COLO829 (cell line): ENCODE measurements around the gene LASP1.

ENCODE experiments used
- DNase-seq: peaks from one replicate; pipeline ENCODE4 v3.0.0; 2012; ENCODE audit warnings: low spot score

Gene LASP1

DNA sequence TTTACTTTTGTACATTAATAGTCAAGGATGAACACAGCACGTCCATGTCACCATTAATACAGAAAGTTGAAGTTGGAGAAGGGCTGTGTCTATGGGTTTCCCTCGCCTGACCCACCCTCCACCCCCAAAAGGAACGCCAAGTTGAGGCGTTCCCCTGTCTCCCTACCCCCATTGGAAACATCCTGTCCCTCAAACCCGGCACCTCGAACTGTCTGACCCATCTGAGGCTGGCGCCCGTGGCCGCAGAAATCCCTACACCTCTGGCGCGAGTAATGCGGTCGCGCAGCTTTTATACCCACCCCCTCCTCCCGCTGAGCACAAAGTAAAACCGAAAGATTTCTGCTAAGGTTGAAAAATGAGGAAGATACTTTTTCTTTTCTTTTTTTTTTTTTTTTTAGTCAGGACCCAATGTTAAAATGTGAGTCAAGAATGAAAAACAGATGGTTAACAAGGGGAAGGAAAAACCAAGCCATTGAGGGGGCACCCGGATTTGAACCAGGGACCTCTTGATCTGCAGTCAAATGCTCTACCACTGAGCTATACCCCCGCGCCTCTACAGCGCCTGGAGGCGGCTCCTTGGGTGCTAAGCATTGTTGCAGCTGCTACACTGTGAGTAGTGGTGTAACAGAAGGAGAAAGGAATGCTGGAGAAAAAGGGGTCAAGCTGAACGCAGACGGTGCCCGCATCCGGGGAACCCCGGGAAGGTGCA is 887 bp upstream of the LASP1 start:
- DNase-seq = peak; percentile 90

DNA sequence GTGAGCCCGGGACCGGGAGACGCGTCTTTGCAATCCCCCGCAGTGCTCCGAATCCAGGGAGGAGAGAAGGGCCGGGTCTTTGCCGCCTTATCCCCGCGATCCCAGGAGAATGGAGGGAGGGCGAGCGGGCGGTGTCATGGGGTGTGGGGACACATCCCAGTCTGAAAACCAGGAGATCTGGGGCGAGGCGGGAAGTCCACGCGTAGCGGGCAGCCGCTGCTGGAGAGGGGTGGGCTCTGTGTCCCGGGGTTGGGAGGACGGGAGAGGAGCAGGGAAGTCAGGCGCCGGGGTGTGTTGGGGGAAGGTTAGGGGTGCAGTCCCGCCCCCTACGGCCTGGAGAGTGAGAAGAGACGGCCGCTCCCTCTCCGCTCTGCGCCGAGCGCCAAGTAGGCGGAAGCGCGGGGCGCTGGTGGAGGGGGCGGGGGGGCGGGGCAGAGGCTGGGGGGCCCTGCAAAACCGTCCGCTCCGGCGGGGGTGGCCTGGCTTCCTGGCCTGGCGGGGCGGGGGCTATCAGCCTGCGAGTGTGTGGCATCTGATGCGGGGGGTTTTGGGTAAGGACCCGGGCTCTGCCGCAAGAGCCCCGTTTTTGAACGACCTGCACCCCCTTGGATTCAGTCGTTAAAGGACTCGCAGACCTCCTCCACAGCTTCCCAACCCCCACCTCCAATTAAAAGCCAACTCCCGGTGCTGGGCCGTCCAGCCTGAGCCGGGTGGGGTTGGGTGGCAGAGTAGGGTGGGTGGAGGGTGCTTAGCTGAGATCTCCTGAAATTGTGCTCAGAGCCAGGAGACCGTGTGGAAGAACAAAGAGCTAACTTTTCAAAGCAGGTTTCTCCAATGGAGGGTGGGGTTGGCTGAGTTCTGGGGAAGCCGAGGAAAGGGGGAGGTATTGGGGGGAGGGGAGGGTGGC is 654 bp downstream of the LASP1 start:
- no peak for DNase-seq

DNA sequence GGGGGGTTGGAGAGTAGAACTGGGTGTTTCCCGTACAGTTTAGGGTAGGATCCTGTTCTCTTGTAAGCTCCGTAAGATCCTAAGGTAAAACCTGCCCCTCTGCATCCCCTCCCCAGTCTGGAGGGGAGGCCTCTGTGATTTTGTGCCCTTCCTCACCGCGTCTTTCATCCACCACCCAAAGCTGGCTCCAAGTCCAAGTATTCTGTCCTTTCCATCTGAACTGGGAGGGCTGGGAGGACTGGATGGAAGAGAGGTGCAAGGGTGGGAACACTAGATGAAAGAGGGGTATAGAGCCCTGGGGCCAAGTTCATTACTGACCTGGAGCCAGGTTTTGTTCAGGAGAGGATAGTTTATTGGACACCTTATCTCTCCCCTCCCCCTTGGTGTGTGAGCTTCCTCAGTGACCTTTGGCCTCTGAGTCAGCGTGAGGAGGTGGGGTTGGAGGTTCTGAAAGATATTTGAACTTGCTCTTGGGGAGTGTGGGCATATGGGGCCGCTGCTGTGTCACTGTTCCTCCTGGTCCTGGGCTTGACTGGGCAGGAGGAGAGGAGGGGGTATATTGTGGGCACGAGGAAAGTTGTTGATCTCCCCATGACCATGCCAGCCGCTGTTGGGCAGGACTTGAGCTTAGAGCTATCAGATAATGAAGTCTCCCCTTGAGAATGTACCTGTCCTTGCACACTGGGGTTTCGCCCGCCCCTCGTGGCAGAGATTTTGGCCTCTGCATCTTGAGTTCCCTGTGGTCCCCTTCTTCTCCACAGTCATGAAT is 1.6 kb downstream of the LASP1 start:
- DNase-seq = peak; percentile 71

DNA sequence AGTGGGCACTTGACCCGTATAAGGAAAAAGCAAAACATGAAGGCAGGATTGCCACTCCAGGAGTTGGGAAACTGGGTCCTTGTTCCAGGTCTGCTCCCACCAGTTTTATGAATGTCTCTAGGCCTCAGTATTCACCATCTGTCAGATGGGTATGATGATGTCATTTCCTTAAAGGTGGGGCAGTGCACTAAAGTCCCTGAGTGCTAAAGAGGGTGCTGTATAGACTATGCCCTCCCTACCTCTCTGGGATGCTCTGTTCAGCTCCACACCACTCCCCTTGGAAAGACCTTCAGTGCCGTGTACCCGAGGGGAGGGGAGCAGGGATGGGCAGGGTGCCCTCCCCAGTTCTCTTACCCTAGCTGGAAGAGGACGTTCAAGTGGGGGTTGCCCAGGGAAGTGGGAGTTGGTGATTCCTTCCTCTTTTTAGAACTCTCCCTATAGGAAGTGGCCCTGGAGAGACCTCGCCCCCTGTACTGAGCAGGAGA is 2.2 kb downstream of the LASP1 start:
- no peak for DNase-seq

DNA sequence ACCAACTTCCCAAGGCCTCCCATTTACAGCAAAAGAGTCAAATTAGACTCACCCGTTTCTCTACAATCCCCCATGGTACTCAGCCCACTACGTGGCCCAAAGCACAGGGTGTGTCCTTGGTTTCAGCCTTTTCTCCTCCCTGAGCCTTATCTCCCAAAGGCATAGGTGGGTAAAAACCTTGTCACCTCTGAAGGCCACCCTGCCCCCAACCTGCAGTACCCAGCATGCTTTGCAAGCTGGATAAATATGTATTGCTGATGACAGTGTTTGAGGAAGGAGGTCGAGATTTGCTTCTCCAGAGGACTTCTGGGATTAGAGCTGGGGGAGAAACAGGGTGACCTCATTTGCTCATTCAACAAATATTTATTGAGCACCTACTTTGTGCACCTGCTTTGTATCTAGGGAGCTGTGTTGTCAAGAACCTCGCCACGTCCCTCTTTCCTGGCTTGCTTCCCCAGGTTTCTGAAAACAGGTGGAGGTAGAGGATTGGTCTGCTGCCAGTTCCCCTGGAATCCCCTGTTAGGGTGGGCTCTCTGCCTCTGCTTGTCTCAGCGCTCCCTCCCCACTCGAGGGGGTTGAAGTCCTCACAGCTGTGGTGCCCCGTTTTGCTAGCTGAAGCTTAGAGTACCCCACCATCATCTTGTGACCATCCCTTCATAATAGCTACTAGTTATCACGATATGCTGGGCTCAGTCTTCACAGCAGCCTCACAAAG is 3.0 kb downstream of the LASP1 start:
- DNase-seq = no peak

DNA sequence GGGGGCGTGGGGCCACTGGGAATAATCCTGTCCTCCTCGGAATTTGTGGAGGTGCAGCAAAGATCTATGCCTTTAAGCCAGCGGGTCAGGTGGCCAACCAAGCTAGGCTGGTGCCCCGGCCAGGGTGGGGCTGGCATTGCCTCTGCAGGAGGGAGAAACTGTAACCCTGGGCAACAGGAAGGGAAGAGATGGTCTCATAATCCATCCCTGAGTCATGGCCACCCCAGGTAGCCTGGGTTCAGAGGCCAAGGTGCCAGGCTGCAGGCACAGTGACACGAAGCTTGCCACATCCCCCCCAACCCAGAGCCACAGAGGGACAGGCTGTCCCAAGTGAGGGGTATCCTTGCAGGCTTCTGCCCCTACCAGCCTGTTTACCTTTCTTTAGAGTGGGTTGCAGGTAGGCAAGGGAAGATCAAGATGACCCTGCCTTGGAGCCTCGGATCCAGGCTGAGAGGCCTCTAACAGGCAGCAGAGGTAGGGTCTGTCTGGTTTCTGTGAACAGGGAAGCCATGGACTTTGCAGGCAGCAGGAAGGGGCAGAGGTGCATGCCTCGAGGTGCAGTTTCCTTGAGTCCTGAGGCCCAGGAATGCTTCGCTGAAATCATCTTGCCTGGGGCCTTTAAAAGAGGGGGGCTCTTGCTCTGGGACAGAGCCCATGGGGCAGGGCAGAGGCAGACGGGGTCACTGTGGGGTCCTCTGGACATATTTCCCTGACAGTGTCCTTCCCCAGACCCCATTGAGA is 4.0 kb downstream of the LASP1 start:
- no peak for DNase-seq

DNA sequence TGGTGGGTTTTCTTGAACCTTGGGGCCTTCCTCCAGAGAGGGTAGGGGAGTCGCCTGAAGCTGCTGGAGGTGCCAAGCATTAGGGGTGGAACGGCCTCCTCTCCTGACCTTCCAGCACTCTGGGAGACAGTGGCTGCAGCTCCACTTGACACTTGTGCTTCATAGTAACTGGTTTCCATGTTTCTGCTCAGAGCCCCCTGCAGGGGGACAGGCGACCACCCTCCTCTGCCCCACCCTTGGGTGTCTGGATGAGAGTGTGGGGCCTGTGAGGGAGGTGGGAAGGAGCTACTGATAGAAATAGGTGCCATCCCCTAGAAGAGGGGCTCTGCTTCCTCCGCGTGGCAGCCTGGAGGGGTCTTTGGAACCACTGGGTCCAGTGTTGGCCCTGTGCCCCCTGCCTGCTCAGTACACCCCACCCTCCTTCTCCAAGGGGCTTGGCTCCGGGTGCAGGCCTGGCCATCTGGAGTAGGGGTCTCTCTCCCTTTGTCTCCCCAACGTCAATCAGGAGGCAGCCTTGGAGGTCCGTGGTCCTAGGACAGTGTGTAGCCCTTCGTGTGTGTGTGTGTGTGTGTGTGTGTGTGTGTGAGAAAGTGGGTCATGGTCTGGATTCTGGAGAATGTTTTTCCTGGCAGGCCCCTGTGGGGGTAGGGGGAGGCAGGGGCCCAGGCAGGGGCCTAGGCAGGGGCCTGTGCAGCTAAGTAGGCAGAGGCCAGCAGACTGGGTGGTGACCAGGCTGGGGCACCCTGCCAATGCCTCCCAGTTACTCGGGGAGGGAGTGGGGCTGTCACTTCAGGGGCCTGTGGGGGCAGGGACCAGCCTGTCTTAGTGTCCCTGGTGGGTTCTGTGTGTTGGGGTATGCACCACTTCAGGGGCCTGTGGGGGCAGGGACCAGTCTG is 4.9 kb downstream of the LASP1 start:
- DNase-seq = no peak

DNA sequence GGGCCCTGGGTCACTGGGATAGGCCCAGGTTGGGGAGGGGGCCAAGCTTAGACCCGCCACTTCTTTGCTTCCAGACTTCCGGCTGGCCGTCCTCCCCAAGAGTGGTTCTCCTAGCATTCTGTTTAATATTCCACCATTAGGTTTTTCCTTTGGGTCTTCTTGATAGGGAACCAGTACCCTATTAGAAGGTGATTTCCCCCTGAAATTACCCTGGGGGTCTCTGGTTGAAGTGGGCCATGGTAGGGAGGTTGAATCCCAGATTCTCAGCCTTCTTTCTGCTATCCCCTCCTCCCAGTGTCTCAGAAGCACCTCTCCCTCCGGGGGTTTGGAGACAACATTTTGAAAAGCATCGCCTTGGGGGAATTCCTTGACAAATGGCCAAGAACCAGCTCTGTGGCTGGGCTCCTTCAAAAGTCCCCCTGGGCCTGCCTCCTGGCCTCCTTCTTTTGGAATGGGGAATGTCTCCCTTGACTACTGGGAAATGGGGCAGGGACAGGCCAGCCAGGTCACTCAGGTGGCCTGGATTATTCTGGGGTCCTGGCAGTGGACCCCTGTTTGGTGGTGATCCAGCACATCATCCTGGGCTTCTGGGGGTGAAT is 5.7 kb downstream of the LASP1 start:
- DNase-seq = no peak

DNA sequence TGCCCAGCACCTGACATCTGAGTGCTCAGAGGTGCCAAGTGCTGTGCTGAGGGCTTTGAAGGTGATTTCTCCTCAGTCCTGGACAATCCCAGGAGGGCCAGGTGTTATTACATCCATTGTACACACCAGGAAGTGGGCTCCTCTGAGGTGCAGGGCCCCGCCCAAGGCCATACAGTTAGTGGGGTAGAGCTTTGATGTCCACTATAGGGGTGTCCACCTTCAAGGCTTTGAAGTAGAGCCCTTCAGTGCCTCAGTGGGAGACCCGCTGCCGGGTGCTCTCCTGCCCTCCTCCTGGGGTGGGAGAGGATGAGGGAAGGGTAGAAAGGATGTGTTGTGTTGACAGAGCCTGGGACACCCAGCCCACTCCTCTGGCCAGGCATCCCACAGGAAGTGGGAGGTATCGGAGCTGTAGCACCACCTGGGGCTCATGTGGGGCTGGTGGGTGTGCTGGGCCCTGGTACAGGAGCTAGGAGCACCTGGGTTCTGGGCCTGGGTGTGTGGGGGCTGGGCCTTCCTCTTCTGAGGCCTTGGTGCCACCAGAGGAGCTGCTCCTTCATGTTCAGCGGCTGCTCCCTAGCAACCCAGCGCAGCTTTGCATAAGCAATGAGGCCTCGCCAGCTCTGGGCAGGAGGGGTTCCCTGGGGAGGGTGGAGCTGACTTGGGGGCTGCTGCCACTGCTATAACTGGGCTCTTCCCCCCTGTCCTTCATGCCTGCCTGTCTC is 7.4 kb downstream of the LASP1 start:
- DNase-seq = no peak

DNA sequence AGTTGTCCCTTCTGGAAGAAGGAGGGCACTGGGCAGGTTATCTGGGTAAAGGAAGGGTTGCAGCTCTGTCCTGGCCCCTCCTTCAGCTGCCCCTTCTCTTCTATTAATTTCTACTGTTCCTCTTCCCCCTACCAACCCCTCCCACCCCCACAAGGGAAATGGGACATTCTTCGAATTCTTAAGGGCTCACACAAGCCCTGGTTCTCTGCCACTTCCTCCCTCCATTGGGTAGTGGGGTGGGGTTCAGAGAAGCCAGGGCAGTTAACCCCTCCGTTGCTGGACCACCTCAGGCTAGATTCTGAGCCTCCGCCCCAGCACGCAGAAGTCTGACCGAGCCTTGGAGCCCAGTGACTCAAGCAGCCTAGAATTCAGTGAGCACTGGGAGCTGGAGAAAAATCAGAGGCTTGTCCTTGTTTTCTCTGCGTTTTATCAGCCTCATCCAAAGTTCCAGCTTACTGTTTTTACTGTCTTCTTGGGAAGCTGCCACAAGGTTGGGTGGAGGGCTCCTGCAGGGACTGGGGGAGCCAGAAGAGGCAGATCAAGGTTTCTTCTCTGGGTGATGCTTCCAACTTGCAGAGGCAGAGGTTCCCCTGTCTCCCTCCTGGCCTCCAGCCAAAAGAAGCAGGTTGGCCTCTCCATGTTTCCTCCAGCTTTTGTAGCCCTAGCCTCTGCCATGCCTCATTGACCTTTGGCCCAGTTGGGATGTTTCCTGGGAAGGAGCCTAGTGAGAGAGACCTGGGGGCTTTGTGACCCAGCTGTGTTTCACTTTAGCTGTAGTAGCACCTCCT is 10.2 kb downstream of the LASP1 start:
- DNase-seq = peak; percentile 48

DNA sequence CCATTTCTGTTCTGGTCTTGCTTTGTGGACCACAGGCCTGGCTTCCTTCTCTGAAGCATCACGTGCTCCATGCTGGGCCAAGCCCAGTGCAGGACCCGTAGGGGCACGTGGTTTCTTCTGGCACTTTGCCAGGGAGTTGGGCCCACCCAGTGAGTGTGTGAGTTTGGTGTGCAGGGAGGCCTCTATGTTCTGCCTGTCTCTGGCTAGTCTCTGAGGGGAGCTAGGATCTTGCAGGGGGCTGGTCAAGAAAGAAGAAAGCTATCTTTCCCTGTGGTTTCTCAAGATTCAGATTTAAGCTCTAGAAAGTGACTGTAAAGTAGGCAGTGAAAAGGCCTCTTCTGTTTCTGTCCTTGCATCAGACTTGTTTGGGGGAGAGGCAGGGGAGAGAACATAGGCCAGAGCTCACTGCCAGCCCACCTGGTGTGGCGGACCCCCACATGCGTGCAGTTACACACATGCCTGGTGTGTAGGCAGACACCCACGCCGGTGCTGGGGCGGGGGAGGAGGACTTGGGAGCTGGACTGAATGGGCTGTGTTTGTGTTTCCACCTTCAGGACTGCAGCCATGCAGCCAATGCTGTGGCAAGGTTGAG is 11.8 kb downstream of the LASP1 start:
- no peak for DNase-seq

DNA sequence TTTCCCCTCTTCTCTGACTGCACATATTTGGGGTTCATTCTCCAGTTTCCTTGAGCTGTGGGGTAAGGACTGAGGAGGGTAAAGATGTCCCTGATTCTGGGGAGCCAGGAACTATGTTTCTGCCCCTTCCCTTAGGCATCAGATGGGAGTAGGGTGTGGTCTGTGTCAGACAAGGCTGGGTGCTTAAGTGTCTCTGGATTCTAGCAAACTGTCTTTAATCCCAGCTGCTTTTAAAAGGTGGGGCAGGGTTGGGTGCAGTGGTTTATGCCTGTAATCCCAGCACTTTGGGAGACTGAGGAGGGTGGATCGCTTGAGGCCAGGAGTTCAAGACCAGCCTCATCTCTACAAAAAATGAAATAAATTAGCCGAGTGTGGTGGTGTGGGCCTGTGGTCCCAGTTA is 13.0 kb downstream of the LASP1 start:
- no peak for DNase-seq

DNA sequence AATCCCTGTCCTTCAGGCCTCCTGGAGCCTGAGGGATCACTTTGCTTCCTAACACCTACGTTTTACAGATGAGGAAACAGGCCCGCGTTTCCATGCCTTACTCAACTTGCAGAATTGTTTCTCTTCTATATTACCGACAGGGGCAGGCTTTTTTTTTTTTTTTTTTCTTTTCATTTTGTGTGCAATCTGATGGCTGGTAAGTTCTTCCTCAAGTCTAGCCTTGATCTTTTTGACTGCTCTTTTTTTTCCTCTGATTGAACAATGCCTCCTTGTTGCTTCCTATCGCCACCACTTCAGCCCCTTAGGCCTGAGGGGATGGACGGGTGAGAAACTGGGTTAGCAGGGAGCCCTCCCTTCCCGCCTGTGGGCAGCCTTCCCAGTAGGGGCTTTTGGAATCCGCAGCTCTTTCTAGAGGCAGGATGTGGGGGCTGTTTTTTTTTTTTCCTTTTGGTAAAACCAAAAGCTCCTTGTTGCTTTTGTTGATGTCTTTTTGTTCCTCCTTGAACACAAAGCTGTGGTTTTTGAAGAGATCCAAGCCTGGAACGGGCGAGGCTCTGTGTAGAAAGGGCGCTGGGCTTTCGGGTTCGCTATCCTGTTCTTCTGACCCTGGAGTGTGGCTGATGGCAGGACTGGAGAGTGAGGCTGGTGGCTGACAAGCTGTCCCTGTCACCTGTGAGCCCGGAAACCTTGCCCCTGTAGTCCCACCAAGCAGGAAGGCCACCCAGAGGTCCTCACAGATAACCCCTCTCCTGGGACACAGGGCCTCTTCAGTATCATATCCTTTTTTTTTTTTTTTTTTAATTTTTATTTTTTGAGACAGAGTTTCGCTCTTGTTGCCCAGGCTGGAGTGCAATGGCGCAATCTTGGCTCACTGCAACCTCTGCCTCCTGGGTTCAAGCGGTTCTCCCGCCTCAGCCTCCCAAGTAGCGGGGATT is 14.0 kb downstream of the LASP1 start:
- peak; percentile 81 for DNase-seq

DNA sequence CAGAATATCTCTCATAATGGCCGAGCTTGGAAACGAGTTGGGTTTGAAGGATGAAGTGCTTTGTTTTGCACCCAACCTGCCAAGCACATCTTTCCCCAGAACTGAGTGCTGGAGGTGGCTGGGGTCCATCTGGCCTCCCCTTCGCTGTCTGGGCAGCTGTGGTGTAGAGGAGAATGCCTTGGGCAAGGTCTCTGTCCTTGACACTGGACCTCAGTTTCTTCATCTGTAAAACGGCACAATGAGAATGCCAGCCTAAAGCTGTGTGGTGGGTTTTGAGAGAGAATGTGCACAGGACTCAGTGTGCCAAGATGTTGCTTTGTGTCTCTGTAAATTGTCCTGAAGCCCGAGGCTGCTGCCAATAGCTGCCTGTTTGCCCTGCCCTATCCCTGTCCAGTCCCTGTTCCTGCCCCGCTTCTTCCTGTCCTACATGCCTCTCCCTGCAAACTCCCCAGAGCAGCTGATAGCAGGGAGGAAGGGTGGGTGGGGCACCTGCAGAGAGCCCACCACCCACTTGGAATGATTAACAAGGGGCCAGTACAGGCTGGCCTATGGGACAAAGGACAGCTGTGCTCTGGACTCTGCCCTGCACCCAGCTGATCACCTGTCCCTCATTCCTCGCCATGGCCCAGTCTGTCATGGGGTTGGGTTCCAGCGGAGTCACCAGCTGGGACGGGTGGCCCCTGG is 15.3 kb downstream of the LASP1 start:
- no peak for DNase-seq

DNA sequence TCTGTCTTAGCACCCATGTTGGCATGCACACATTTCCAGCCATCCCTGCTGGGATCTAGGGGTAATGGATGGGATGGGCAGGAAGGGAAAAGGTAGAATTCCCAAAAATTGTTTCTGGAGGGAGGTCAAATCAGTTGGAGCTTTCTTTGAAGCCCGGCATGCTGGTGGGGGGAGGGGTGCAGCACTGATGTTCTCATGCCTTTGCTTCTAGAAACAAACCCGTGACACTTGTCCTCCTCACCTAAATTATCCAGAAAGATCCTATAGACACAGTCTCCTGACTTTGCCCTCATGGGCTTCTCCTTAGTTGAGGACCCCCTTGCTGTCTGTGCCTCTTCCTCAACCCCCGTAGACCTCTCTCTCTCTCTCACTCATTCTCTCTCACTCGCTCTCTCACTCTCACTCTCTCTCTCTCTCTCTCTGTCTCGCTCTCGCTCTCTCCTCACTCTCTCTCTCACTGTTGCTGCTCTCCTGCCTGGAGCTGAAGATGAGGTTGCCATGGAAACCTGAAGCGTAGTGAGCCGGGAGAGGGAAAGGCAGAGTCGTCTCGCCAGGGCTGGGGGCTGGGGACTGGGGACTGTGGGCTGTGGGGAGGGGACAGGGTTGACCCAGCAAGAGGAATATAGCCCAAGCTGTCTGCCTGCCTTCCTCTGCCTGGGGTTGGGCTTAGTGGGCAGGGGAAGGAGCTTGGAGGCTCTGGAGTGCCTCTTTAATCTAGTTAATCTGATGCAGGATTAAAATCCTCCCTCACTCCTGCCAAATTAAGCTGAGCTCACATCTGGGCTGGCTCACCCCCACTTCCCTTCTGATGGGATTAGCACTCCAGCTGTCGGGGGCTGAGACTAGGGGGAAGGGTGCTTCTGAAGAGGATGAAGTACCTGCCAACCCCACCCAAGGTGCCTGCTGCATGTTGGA is 16.1 kb downstream of the LASP1 start:
- DNase-seq = no peak
